ENCODE data around the gene EHMT1. TPM values are rescaled to one million over a fixed set of nuclear protein-coding genes. Genes with fewer than 3 reads are reported as not detected.

The EHMT1 gene
- total RNA-seq, 2 experiments from 2014 or later: 66.6 to 76.7 TPM

DNA sequence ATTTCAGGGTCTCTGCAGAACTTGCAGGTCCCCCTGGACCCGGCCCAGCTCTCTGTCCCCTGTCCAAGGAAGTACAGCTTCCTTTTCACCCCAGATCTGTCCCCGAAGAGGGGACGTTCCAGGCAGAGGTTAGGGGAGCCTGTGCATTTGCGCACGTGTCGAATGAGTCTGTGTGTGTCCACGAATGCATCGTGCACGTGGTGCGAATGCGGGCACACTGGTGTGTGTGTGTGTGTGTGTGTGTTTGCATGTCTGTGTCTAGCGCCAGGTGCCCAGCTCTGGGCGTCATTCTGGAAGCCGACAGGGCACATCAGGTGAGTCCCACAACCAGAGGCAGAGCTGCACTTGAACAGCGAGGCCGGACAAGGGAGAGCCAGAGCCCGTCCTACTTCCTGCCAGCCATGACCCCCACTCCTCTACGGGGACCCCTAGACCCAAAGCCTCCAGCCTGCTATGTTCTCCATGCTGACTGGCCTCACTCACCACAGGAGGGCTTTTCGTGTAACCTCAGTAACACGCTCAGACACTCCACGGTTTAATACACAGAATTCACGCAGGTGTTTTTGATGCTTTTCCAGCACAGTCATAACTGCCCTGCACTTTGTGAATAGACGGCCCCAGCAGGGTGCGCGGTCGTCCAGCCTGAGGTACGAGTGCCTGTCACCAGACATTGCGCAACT lies 217.5 kb downstream of the EHMT1 start:
- ChIA-PET CTCF (no interaction called here), POLR2A (no interaction called here)
- intact Hi-C loops (cut with DNase I, micrococcal nuclease): no loop called here
- no peaks in the 10 kb centered on the region for H3K27me3 Mint-ChIP-seq
- H3K9me3 Mint-ChIP-seq (ENCODE audit: low read depth): no peaks in the 10 kb centered on the region
- no peaks in the 10 kb centered on the region for H3K4me1 Mint-ChIP-seq
- peaks cover 9% of the 10 kb centered on the region for H3K36me3 Mint-ChIP-seq (ENCODE audit: low read depth)
- no peak overlapping the region for H3K27ac Mint-ChIP-seq
- no peak for DNase-seq
- ATAC-seq: no peak
- no peak overlapping the region for H3K4me3 Mint-ChIP-seq

DNA sequence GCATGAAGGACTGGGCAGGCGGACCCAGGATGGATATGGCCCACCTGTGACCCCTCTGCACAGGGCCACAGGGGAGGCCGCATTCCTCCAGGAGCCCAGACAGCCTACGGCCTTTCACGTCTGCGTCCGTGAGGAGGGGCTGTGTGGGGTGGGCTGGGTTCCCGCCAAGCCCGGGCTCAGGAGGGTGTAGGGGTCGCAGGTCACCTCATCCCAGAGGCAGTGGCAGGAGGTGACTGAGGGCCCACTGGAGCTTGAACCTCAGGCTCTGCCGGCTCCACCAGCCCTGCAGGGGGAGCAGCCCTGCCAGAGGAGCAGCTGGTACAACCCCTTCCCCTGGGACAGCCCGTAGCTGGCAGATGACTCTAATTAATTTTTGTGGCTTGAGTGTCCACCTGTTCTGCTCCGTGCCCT lies 218.0 kb downstream of the EHMT1 start:
- no peak overlapping the region for H3K27ac Mint-ChIP-seq
- DNase-seq (no peak), ATAC-seq (no peak)
- peaks cover 7% of the 10 kb centered on the region for H3K36me3 Mint-ChIP-seq (ENCODE audit: low read depth)
- intact Hi-C loops (cut with DNase I, micrococcal nuclease): no loop called here
- H3K4me3 Mint-ChIP-seq: no peak overlapping the region
- no peaks in the 10 kb centered on the region for H3K27me3 Mint-ChIP-seq
- H3K4me1 Mint-ChIP-seq: no peaks in the 10 kb centered on the region
- POLR2A ChIA-PET: no interaction called here
- no peaks in the 10 kb centered on the region for H3K9me3 Mint-ChIP-seq (ENCODE audit: low read depth)
- CTCF ChIA-PET: no interaction called here

DNA sequence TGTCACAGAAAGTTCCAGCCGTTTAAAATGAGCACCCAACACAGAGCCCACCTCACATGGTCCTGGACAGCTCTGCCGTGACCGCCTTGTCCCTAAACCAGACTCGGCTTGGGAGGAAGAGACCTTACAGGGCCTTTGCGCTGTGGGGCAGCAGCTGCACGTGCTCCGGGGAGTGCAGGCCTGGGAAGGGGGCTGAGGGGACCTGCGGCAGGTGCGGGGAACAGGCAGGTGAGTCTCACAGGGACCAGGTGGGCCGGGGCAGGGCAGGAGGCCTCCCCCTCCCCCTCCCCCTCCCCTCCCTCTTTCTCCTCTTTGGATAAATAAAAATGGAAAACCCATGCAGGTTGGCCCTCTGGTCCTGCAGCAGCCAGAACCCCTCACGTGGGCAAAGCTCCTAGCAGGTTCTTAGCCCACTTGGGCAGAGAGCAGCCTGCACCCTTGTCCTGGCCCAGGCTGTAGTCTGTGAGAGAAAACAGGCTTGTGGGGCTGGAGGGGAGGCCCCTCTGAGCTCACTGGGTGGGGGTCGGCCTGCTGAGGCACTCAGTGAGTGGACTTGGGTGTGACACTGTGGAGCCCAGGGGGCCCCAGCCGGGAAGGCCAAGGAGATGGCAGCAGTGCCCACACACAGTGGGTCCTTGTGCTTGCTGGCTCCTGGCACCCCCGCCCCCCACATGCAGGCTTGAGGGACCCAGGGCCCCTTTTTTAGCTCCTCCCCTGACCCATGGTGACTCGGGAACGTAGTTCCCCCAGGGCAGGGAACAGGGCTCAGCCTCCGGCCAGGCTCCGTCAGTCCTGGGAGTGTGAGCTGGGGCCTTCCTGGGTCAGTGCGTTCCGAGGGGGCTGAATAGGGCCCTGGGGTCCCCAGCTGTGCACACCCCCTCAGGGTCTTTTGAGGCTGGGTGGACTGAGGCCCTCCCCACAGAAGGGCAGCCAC lies 218.8 kb downstream of the EHMT1 start:
- POLR2A ChIA-PET: no interaction called here
- Mint-ChIP-seq H3K27ac (no peak overlapping the region), H3K36me3 (ENCODE audit: low read depth) (peaks cover 7% of the 10 kb centered on the region), H3K4me1 (no peaks in the 10 kb centered on the region), H3K4me3 (no peak overlapping the region), H3K27me3 (no peaks in the 10 kb centered on the region), H3K9me3 (ENCODE audit: low read depth) (no peaks in the 10 kb centered on the region)
- intact Hi-C loops (cut with DNase I, micrococcal nuclease): no loop called here
- CTCF ChIA-PET: interaction anchor here (0.5 kb wide), 1 partner anchor 29 kb away, joined by 3 read pairs; no protein-coding TSS in a partner anchor
- DNase-seq: no peak
- no peak for ATAC-seq

DNA sequence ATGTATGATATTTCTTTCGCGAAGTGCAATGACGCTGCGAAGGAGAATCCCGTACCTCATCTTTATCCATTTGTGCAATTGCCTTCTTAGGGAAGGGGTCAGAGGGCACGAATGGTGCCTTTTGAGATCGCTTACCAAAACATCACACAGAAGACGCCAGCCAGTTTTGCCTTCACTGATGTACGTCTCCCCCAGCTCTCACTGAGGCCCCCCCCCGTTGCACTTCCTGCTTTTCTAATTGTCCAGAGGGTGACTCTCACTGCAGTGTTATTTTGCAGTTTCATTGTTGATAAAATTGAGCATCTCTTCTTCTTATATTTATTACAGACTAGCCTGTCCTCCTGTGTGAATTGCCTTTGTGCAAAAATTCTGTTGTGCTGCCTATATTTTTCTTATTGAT lies 219.8 kb downstream of the EHMT1 start:
- H3K4me3 Mint-ChIP-seq: no peak overlapping the region
- intact Hi-C loops (cut with DNase I, micrococcal nuclease): no loop called here
- DNase-seq: no peak
- no peaks in the 10 kb centered on the region for H3K27me3 Mint-ChIP-seq
- peaks cover 2% of the 10 kb centered on the region for H3K9me3 Mint-ChIP-seq (ENCODE audit: low read depth)
- no peak overlapping the region for H3K27ac Mint-ChIP-seq
- peaks cover 7% of the 10 kb centered on the region for H3K36me3 Mint-ChIP-seq (ENCODE audit: low read depth)
- ATAC-seq: no peak
- ChIA-PET POLR2A (no interaction called here), CTCF (no interaction called here)
- no peaks in the 10 kb centered on the region for H3K4me1 Mint-ChIP-seq

DNA sequence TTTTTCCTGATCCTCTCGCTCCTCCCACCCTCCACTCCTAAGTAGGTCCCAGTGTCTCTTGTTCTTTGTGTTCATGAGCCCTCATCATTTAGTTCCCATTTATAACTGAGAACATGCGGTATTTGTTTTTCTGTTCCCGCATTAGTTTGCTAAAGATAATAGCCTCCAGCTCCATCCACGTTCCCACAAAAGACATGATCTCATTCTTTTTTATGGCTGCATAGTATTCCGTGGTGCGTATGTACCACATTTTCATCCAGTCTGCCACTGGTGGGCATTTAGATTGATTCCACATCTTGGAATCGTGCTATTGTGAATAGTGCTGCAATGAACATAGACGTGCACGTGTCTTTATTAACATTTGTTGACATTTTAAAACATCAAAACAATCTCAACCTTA lies 224.6 kb downstream of the EHMT1 start:
- DNase-seq (no peak), ATAC-seq (no peak)
- H3K27ac Mint-ChIP-seq: no peak overlapping the region
- peaks cover 2% of the 10 kb centered on the region for H3K36me3 Mint-ChIP-seq (ENCODE audit: low read depth)
- no peak overlapping the region for H3K4me3 Mint-ChIP-seq
- ChIA-PET POLR2A (no interaction called here), CTCF (no interaction called here)
- H3K4me1 Mint-ChIP-seq: no peaks in the 10 kb centered on the region
- H3K9me3 Mint-ChIP-seq (ENCODE audit: low read depth): peaks cover 4% of the 10 kb centered on the region
- no peaks in the 10 kb centered on the region for H3K27me3 Mint-ChIP-seq
- intact Hi-C loops (cut with DNase I, micrococcal nuclease): no loop called here

DNA sequence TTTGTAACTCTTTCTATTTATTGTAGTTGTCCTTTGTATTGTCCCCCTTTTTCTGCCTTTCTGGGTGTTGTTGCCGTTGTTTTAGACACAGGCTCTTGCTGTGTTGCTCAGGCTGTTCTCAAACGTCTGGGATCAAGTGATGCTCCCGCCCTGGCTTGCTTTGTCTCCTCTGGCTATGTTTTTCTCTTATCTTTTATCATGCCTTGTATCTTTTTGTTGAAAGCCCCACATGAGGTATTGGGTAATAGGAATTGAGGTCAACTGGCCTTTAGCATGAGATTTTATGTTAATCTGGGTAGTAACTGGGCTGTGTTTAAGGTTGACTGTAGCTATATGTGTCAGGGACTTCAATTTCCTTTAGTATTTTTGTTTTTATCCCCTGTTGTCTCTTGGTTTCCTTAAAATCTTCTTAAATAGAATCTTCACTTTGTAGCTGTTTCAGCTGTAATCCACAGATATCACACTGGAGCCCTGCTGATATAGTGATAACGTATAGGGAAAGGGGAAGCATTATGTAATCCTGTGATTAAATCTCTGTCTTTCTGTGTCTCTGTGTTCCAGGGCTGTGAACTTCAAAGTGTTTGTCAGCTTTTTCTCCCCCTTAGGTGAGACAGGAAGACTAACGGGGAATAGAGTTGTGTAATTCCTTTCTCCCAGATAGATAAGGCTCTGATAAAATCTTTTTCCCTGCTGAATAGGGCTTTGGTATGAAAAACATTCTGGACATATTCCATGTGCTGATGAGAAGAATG lies 232.9 kb downstream of the EHMT1 start:
- Mint-ChIP-seq H3K27me3 (no peaks in the 10 kb centered on the region), H3K4me1 (no peaks in the 10 kb centered on the region), H3K27ac (no peak overlapping the region), H3K36me3 (ENCODE audit: low read depth) (peaks cover 2% of the 10 kb centered on the region), H3K4me3 (no peak overlapping the region), H3K9me3 (ENCODE audit: low read depth) (peaks cover 16% of the 10 kb centered on the region)
- CTCF ChIA-PET: no interaction called here
- POLR2A ChIA-PET: no interaction called here
- ATAC-seq (no peak), DNase-seq (no peak)
- intact Hi-C loops (cut with DNase I, micrococcal nuclease): no loop called here

DNA sequence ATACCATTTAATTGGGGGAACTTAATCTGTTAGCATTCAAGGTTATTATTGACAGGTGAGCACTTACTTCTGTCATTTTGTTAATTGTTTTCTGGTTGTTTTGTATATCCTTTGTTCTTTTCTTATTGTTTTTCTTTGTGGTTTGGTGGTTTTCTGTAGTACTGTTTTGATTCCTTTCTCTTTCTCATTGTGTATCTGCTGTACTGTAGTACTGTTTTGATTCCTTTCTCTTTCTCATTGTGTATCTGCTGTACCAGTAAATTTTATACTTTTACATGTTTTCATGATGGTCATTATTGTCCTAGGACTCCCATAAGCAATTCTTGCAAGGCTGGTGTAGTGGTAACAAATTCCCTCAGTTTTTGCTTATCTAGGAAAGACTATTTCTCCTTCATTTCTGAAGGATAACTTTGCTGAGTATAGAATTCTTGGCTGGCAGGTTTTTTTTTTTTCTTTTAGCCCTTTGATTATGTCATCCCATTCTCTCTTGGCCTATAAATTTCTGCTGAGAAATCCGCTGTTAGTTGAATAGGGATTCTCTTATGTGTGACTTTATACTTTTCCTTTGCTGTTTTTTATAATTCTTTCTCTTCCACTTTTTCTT lies 234.7 kb downstream of the EHMT1 start:
- CTCF ChIA-PET: no interaction called here
- DNase-seq: no peak
- peaks cover 2% of the 10 kb centered on the region for H3K36me3 Mint-ChIP-seq (ENCODE audit: low read depth)
- peak; percentile 42 for ATAC-seq
- intact Hi-C loops (cut with DNase I, micrococcal nuclease): no loop called here
- H3K4me3 Mint-ChIP-seq: no peak overlapping the region
- POLR2A ChIA-PET: no interaction called here
- H3K27me3 Mint-ChIP-seq: no peaks in the 10 kb centered on the region
- H3K27ac Mint-ChIP-seq: no peak overlapping the region
- H3K9me3 Mint-ChIP-seq (ENCODE audit: low read depth): peaks cover 16% of the 10 kb centered on the region
- no peaks in the 10 kb centered on the region for H3K4me1 Mint-ChIP-seq

DNA sequence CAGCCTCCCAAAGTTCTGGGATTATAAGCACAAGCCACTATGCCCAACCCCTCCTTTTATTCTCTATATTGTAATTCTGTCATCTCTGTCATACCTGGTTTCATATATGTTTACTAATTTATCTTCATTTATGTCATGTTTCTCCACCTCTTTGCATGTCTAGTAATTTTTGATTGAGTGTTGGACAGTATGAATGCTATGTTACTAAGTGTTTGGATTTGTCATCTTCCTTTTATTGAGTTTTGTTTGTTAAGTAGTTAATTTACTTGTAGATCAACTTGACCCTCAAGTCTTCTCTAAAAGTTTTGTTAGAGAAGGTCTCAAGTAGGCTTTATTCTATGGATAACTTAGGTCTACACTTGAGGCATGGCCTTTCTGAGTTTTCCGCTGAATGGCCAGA lies 241.6 kb downstream of the EHMT1 start:
- ChIA-PET POLR2A (no interaction called here), CTCF (no interaction called here)
- peaks cover 25% of the 10 kb centered on the region for H3K9me3 Mint-ChIP-seq (ENCODE audit: low read depth)
- H3K4me3 Mint-ChIP-seq: no peak overlapping the region
- peaks cover 8% of the 10 kb centered on the region for H3K27me3 Mint-ChIP-seq
- H3K27ac Mint-ChIP-seq: no peak overlapping the region
- ATAC-seq (no peak), DNase-seq (no peak)
- H3K4me1 Mint-ChIP-seq: no peaks in the 10 kb centered on the region
- peaks cover 8% of the 10 kb centered on the region for H3K36me3 Mint-ChIP-seq (ENCODE audit: low read depth)
- intact Hi-C loops (cut with DNase I, micrococcal nuclease): no loop called here

DNA sequence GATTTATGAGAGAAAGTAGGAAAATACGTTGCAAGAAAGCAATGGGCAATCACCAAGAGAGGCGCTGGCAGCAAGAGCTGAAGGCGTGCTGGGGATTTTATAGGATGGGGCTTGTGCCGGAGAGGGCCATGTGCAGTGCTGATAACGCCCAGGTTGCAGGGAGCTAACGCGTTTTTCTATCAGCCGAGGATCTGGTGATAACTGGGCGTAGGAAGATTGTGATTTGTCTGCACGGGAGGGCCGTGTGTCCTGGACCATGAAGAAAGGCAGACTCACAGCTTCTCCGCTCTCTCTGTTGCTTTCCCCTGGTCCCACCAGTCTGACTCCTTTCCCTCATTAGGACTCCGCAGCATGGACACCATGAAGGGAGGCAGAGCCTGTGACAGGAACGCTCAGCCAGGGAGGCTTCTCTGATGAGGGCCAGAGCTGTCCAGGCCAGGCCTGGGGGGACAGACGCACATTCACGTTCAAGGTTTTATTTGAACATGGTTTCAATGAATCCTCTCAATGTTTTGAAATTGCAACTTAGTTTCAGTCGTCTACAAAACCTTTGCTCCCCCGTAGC lies 246.9 kb downstream of the EHMT1 start:
- Mint-ChIP-seq H3K4me3 (no peak overlapping the region), H3K27me3 (peaks cover 8% of the 10 kb centered on the region), H3K27ac (no peak overlapping the region), H3K36me3 (ENCODE audit: low read depth) (peaks cover under 1% of the 10 kb centered on the region), H3K4me1 (no peaks in the 10 kb centered on the region), H3K9me3 (ENCODE audit: low read depth) (peaks cover 11% of the 10 kb centered on the region)
- intact Hi-C loops (cut with DNase I, micrococcal nuclease): no loop called here
- ChIA-PET CTCF (no interaction called here), POLR2A (no interaction called here)
- no peak for DNase-seq
- ATAC-seq: no peak

DNA sequence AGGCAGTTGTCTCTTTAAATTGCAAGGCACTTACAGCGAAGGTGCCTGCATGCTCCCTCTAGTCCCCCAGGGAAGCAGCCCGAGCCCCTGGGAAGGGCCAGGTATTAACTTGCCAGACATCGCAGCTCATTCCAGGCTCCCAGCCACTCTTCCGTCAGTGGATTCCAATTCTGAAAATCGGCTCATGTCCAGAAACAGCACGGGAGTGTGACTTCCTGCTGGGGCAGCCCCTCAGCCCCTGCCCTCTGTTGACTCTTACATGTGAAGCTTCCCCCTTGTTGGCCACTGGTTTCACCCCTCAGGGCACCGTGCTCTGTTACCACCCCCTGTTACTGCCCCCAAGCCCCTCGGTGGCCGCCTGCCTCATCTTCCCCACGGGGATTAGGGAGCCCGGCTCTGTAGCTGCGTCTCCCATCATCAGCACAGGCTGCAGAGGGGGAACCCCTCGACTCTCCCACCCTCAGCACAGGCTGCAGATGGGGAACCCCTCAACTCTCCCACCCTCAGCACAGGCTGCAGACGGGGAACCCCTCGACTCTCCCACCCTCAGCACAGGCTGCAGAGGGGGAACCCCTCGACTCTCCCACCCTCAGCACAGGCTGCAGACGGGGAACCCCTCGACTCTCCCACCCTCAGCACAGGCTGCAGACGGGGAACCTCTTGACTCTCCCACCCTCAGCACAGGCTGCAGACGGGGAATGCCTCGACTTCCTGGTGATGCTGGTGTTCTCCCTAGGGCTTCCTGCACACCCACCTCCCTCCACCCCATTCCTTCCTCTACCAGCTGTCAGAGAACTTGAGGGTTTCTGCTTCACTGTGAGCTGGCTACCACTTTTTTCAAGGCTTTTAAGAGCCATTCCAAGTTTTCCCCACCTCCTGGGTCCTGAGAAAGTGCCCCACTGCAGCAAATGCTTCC lies 247.7 kb downstream of the EHMT1 start:
- Mint-ChIP-seq H3K9me3 (ENCODE audit: low read depth) (peaks cover 7% of the 10 kb centered on the region), H3K27me3 (peaks cover 8% of the 10 kb centered on the region), H3K4me3 (no peak overlapping the region), H3K27ac (no peak overlapping the region), H3K36me3 (ENCODE audit: low read depth) (no peaks in the 10 kb centered on the region), H3K4me1 (no peaks in the 10 kb centered on the region)
- DNase-seq: no peak
- CTCF ChIA-PET: no interaction called here
- POLR2A ChIA-PET: no interaction called here
- ATAC-seq: no peak
- intact Hi-C loops (cut with DNase I, micrococcal nuclease): no loop called here
